ENCODE measurements around the gene CIB2.

DNA sequence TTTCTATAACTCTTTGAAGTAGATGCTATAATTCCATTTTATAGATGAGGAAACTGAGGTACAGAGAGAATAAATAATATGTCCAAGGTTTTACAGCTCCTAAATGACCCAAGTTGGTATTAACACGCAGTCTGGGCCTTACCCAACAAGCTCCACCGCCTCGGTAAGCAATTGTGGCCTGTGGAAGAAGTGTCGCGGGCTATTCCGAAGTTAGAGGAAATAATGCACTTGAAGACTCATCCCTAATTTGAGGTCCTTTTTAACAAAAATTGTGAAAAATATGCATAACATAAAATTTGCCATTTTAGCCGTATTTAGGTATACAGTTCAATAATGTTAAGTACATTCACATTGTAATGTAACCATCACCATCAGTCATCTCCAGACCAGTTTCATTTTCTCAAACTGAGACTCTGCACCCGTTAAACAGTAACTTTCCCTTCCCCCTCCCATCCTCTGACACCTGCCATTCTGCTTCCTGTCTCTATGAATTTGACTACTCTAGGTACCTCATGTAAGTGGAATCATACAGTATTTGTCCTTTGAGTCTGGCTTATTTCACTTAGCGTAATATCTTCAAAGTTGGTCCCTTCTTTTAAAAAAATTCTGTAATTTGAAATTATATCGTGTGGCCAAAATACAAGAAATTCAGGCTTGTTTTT lies 36.1 kb upstream of the CIB2 start:
- TF ChIP-seq, protein P1, sequence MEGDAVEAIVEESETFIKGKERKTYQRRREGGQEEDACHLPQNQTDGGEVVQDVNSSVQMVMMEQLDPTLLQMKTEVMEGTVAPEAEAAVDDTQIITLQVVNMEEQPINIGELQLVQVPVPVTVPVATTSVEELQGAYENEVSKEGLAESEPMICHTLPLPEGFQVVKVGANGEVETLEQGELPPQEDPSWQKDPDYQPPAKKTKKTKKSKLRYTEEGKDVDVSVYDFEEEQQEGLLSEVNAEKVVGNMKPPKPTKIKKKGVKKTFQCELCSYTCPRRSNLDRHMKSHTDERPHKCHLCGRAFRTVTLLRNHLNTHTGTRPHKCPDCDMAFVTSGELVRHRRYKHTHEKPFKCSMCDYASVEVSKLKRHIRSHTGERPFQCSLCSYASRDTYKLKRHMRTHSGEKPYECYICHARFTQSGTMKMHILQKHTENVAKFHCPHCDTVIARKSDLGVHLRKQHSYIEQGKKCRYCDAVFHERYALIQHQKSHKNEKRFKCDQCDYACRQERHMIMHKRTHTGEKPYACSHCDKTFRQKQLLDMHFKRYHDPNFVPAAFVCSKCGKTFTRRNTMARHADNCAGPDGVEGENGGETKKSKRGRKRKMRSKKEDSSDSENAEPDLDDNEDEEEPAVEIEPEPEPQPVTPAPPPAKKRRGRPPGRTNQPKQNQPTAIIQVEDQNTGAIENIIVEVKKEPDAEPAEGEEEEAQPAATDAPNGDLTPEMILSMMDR (IDR thresholded peaks at IDR 0.05; ENCODE audit: poor library complexity, severe bottlenecking) = no peak
- TF ChIP-seq EZH2 (IDR thresholded peaks at IDR 0.05; ENCODE audit: borderline replicate concordance, insufficient read depth, low read length, poor library complexity, severe bottlenecking) (no peak), POLR2AphosphoS5 (IDR thresholded peaks at IDR 0.05) (no peak), MXI1 (conservative IDR thresholded peaks at IDR 0.05; ENCODE audit: poor library complexity, severe bottlenecking) (no peak), RAD21 (conservative IDR thresholded peaks at IDR 0.05) (no peak), TAF1 (IDR thresholded peaks at IDR 0.05; ENCODE audit: low read depth) (no peak), SMC3 (conservative IDR thresholded peaks at IDR 0.05; ENCODE audit: poor library complexity) (no peak), EP300 (conservative IDR thresholded peaks at IDR 0.05; ENCODE audit: poor library complexity, severe bottlenecking) (no peak)
- TF ChIP-seq, protein P2, sequence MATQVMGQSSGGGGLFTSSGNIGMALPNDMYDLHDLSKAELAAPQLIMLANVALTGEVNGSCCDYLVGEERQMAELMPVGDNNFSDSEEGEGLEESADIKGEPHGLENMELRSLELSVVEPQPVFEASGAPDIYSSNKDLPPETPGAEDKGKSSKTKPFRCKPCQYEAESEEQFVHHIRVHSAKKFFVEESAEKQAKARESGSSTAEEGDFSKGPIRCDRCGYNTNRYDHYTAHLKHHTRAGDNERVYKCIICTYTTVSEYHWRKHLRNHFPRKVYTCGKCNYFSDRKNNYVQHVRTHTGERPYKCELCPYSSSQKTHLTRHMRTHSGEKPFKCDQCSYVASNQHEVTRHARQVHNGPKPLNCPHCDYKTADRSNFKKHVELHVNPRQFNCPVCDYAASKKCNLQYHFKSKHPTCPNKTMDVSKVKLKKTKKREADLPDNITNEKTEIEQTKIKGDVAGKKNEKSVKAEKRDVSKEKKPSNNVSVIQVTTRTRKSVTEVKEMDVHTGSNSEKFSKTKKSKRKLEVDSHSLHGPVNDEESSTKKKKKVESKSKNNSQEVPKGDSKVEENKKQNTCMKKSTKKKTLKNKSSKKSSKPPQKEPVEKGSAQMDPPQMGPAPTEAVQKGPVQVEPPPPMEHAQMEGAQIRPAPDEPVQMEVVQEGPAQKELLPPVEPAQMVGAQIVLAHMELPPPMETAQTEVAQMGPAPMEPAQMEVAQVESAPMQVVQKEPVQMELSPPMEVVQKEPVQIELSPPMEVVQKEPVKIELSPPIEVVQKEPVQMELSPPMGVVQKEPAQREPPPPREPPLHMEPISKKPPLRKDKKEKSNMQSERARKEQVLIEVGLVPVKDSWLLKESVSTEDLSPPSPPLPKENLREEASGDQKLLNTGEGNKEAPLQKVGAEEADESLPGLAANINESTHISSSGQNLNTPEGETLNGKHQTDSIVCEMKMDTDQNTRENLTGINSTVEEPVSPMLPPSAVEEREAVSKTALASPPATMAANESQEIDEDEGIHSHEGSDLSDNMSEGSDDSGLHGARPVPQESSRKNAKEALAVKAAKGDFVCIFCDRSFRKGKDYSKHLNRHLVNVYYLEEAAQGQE (IDR thresholded peaks at IDR 0.05; ENCODE audit: borderline replicate concordance) = no peak

Data from neural cell (in vitro differentiated cells).